AG04450 (cell line): Measurements from ENCODE around the gene VAMP2. TPM values are rescaled to one million over a fixed set of nuclear protein-coding genes. Genes with fewer than 3 reads are reported as not detected.

Experiments used
- CTCF ChIA-PET: fragments of 300-600, 350-600 bp; formaldehyde crosslinking; extraction: SDS; loops from one replicate; lab custom pipeline; 2022; ENCODE audit warnings: antibody characterized with exemption, inconsistent platforms; lab: Charles Lee
- POLR2A ChIA-PET: fragments of 350-600 bp; formaldehyde crosslinking; extraction: SDS; loops from one replicate; lab custom pipeline; 2021; ENCODE audit warnings: antibody characterized with exemption, inconsistent platforms; lab: Yijun Ruan, JAX
- DNase-seq: peaks from one replicate; pipeline ENCODE4 v3.0.0-alpha.2; 2011; ENCODE audit warnings: low read depth, low spot score
- H3K27ac ChIP-seq: one replicate; pipeline ENCODE4 v1.5.1; 2012; ENCODE audit warnings: low read depth, low read length, control low read depth
- H3K27me3 ChIP-seq: one replicate; pipeline ENCODE4 v1.6.0; 2012; ENCODE audit warnings: low read length; ENCODE audit not compliant: control insufficient read depth, insufficient read depth
- H3K4me3 ChIP-seq: 2 replicates; pipeline ENCODE4 v1.5.1; 2011; ENCODE audit warnings: mild to moderate bottlenecking, low read depth, low read length, control low read depth
- H3K9me3 ChIP-seq: 2 replicates; pipeline ENCODE4 v1.5.1; 2012; ENCODE audit warnings: low read length; ENCODE audit not compliant: control insufficient read depth, insufficient read depth
- polyA plus RNA-seq: library from polyadenylated mRNA; depleted of rRNA; stranded (reverse); fragments of >200 nt; gene quantifications from 2 replicates; pipeline ENCODE4 v1.2.3, GENCODE V29; 2011
- TF ChIP-seq, protein P1 (sequence below): IDR thresholded peaks from 2 replicates; pipeline ENCODE4 v1.5.1; 2011; ENCODE audit warnings: low read depth, low read length, control low read depth, inconsistent platforms

The VAMP2 gene
- polyA plus RNA-seq, 1 experiment, result 20.8 TPM

DNA sequence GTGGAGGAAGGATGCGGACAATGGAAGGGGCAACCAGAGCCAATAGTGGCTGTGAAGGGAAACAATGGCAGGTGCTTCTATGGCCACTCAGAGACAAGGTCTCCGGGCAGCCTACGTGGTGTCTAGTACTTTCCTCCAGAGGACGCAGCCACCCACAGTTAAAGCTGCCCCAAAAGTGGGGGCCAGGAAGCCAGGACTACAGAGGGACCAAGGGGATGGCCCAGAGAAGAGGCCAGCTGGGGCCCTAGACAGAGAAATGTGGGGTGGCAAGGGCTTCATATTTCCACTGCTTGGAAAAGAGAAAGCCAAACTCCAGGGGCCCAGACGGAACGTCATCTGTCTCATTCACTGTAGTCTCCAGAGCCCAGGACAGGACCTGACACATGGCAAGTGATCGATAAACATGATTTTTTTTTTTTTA is 9.7 kb downstream of the VAMP2 start:
- Histone ChIP-seq H3K27ac (peak overlapping the region; percentile 100), H3K9me3 (no peaks in the 10 kb centered on the region; the same call in 1 of the 2 replicates), H3K4me3 (no peak overlapping the region), H3K27me3 (no peaks in the 10 kb centered on the region)
- no peak for DNase-seq
- ChIA-PET CTCF (interaction anchor here (1.4 kb wide), 1 partner anchor 34 kb away, joined by 4 read pairs; the partner anchor contains the start of gene ALOXE3), POLR2A (interaction anchor here (0.7 to 3.0 kb wide), 5 partner anchors 13 to 644 kb away, joined by 3 to 14 read pairs (median 4); no protein-coding TSS in a partner anchor)
- TF ChIP-seq, protein P1, sequence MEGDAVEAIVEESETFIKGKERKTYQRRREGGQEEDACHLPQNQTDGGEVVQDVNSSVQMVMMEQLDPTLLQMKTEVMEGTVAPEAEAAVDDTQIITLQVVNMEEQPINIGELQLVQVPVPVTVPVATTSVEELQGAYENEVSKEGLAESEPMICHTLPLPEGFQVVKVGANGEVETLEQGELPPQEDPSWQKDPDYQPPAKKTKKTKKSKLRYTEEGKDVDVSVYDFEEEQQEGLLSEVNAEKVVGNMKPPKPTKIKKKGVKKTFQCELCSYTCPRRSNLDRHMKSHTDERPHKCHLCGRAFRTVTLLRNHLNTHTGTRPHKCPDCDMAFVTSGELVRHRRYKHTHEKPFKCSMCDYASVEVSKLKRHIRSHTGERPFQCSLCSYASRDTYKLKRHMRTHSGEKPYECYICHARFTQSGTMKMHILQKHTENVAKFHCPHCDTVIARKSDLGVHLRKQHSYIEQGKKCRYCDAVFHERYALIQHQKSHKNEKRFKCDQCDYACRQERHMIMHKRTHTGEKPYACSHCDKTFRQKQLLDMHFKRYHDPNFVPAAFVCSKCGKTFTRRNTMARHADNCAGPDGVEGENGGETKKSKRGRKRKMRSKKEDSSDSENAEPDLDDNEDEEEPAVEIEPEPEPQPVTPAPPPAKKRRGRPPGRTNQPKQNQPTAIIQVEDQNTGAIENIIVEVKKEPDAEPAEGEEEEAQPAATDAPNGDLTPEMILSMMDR, result no peak

DNA sequence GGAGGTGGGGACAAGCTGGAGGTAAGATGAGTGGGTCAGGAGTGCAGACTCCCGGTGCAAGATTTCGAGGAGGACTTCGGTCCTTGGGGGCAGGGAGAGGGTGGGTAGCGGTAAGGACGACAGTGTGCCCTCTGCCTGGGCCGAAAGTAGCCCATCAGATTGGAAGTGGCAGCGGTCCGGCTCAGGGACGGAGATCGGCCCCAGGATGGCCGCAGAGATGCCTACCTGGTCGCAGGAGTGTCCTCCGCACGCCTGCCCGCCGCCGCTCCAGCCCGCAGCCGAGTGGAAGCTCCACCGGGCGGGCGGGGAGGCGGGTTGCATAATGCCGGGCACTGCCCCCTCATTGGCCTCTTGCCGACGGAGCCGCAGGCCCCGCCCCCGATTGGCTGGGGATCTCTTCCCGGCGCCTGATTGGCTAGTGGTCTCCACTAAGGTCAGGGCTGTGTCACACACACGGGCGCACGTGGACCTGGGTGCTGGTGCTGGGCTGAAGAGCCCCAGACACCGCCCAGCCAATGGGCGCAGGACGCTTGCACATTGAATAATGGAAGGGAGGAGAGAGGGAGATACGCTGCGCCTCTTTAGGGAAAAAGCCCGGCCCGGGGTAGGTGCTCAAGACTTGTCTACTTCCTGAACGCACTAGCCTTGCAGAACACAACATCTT is 10.5 kb downstream of the VAMP2 start, which contains the start of gene PER1:
Gene PER1, minus strand, starts transcription at position 293 of the 664 bp plus-strand sequence. CDS start 1,698 bp downstream, outside the sequence.
- DNase-seq, result peak; percentile 78
- Histone ChIP-seq H3K27me3 (no peaks in the 10 kb centered on the region), H3K4me3 (peak within 1 kb of the TSS; percentile 92), H3K9me3 (no peaks in the 10 kb centered on the region; the same call in 1 of the 2 replicates), H3K27ac (peak within 1 kb of the TSS; percentile 100)
- TF ChIP-seq, protein P1, result no peak
- ChIA-PET POLR2A (interaction anchor here (0.5 to 3.0 kb wide), 4 partner anchors 12 to 36 kb away, joined by 3 to 14 read pairs (median 4); no protein-coding TSS in a partner anchor), CTCF (no interaction called here)

DNA sequence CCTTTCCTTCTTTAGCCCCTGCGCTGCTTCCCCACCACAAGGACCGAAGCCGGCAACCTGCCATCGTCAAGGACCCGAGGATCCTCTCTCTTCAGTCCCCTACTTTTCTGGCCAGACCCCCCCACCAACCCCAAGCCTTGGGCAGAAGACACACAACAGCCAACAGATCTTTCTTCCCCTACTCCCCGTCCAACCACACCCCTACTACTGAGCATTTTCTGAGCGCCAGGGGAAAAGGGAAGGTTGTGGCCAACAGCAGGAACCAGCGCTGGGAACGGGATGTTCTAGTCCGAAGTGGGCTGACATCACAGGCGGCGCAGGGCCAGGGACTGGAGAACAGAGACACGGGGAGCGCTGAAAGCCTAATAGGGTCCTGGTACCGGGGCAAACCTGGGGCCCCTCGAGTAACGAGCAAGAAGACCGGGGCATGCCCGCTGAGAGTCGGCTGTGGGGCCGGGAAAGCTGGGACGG is 11.1 kb downstream of the VAMP2 start:
- H3K4me3 ChIP-seq, result peak overlapping the region; percentile 92
- TF ChIP-seq, protein P1, result no peak
- H3K9me3 ChIP-seq, result no peaks in the 10 kb centered on the region; the same call in 1 of the 2 replicates
- H3K27me3 ChIP-seq, result no peaks in the 10 kb centered on the region
- H3K27ac ChIP-seq, result peak overlapping the region; percentile 95
- DNase-seq, result no peak
- POLR2A ChIA-PET, result interaction anchor here (0.5 to 3.0 kb wide), 7 partner anchors 12 to 36 kb away, joined by 3 to 18 read pairs (median 4); no protein-coding TSS in a partner anchor
- CTCF ChIA-PET, result interaction anchor here (1.1 kb wide), 1 partner anchor 33 kb away, joined by 5 read pairs; the partner anchor contains the start of gene ALOXE3

DNA sequence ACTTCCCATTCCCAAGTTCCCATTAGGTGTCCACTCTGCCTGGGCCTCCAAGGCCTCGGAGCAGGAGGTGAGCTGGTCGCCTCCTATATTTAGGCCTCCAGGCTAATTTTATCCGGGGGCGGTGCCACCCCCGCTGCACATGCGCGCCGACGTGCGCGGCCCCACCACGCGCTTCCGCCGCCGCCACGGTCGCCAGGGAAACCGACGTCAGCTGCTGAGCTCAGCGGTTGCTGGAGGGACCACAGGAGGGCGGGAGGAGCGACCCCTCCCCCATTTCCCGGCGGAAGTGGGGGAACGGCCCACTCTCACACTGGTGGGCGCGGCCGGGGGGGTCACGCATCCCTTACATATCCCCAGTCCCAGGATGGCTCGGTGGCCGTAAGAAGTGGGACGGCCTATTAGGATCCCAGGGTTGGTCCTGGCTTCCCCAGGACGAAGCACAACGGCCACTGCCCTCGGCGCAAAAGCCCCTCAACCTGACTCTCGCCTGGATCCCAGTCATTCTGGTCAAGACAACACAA is 11.6 kb downstream of the VAMP2 start:
- POLR2A ChIA-PET, result interaction anchor here (0.8 to 2.4 kb wide), 3 partner anchors 11 to 32 kb away, joined by 3 to 18 read pairs (median 4); no protein-coding TSS in a partner anchor
- CTCF ChIA-PET, result interaction anchor here (1.1 kb wide), 1 partner anchor 32 kb away, joined by 5 read pairs; the partner anchor contains the start of gene ALOXE3
- Histone ChIP-seq H3K27me3 (no peaks in the 10 kb centered on the region), H3K4me3 (peak overlapping the region; percentile 92), H3K9me3 (no peaks in the 10 kb centered on the region; the same call in 1 of the 2 replicates), H3K27ac (peak overlapping the region; percentile 95)
- peak; percentile 63 for DNase-seq
- TF ChIP-seq, protein P1, result no peak
